Osteocyte (in vitro differentiated cells): ENCODE results near the gene LRRD1. TPM values are rescaled to one million over a fixed set of nuclear protein-coding genes. Genes with fewer than 3 reads are reported as not detected.
"Not testable (repeated sequence)": the region's sequence is repeated elsewhere in the genome, so short reads cannot be mapped to it uniquely, and the experiment has no call there.

ENCODE experiments used
- DNase-seq: peaks from one replicate; pipeline ENCODE4 v3.0.0; 2021; ENCODE audit warnings: mixed read lengths; ENCODE audit not compliant: unreplicated experiment; ENCODE audit errors: extremely low spot score
- H3K27ac Mint-ChIP-seq: one replicate; pipeline ENCODE4 v1.8.0; 2021; ENCODE audit warnings: mild to moderate bottlenecking, mixed read lengths; ENCODE audit not compliant: unreplicated experiment
- H3K27me3 Mint-ChIP-seq: one replicate; pipeline ENCODE4 v1.8.0; 2021; ENCODE audit warnings: mixed read lengths; ENCODE audit not compliant: unreplicated experiment
- H3K36me3 Mint-ChIP-seq: one replicate; pipeline ENCODE4 v1.8.0; 2021; ENCODE audit warnings: mixed read lengths; ENCODE audit not compliant: unreplicated experiment
- H3K4me1 Mint-ChIP-seq: one replicate; pipeline ENCODE4 v1.8.0; 2021; ENCODE audit warnings: mixed read lengths; ENCODE audit not compliant: unreplicated experiment
- H3K4me3 Mint-ChIP-seq: one replicate; pipeline ENCODE4 v1.8.0; 2021; ENCODE audit warnings: mild to moderate bottlenecking, moderate library complexity, mixed read lengths; ENCODE audit not compliant: unreplicated experiment
- H3K9me3 Mint-ChIP-seq: one replicate; pipeline ENCODE4 v1.8.0; 2021; ENCODE audit warnings: mixed read lengths; ENCODE audit not compliant: unreplicated experiment
- CTCF ChIP-seq: fragments of 200-600 bp; sonication (generic); IDR thresholded peaks from 2 replicates; pipeline ENCODE4 v1.5.0; 2021; ENCODE audit warnings: antibody characterized with exemption, mild to moderate bottlenecking, moderate library complexity
- total RNA-seq: library from RNA; stranded (reverse); gene quantifications from 2 replicates; pipeline ENCODE4 v1.2.1, GENCODE V29; 2021

Gene LRRD1
- total RNA-seq, 1 donor from 2014 or later = not detected

GRCh38 chr7:92177362-92177761, 1.6 kb downstream of the LRRD1 start:
- H3K36me3 Mint-ChIP-seq = no peaks in the 10 kb centered on the region
- DNase-seq = no peak
- no peak overlapping the region for H3K4me3 Mint-ChIP-seq
- peaks cover 12% of the 10 kb centered on the region for H3K4me1 Mint-ChIP-seq
- no peak overlapping the region for H3K27ac Mint-ChIP-seq
- peaks cover 15% of the 10 kb centered on the region for H3K27me3 Mint-ChIP-seq
- TF ChIP-seq CTCF = no peak
- peaks cover 4% of the 10 kb centered on the region for H3K9me3 Mint-ChIP-seq

- H3K27ac Mint-ChIP-seq, H3K9me3 Mint-ChIP-seq, DNase-seq, H3K36me3 Mint-ChIP-seq, H3K4me3 Mint-ChIP-seq, H3K4me1 Mint-ChIP-seq: not testable (repeated sequence)
- peaks cover 31% of the 10 kb centered on the region for H3K27me3 Mint-ChIP-seq
Observed at GRCh38 chr7:92169529-92169928, 9.4 kb downstream of the LRRD1 start.

GRCh38 chr7:92161271-92161670, 17.7 kb downstream of the LRRD1 start:
- TF ChIP-seq CTCF = no peak
- DNase-seq = no peak
- Mint-ChIP-seq H3K27ac (no peak overlapping the region), H3K4me1 (no peaks in the 10 kb centered on the region), H3K4me3 (no peak overlapping the region), H3K36me3 (no peaks in the 10 kb centered on the region), H3K9me3 (no peaks in the 10 kb centered on the region), H3K27me3 (peaks cover 30% of the 10 kb centered on the region)

GRCh38 chr7:92158660-92159575, 20.0 kb downstream of the LRRD1 start:
- Mint-ChIP-seq H3K36me3 (no peaks in the 10 kb centered on the region), H3K9me3 (no peaks in the 10 kb centered on the region), H3K27ac (no peak overlapping the region), H3K27me3 (peaks cover 32% of the 10 kb centered on the region), H3K4me3 (no peak overlapping the region), H3K4me1 (no peaks in the 10 kb centered on the region)
- no peak for TF ChIP-seq CTCF
- DNase-seq = no peak

- no peak for DNase-seq
- Mint-ChIP-seq H3K27ac (no peak overlapping the region), H3K27me3 (peaks cover 22% of the 10 kb centered on the region), H3K9me3 (no peaks in the 10 kb centered on the region), H3K36me3 (no peaks in the 10 kb centered on the region), H3K4me3 (no peak overlapping the region), H3K4me1 (no peaks in the 10 kb centered on the region)
- no peak for TF ChIP-seq CTCF
Observed at GRCh38 chr7:92156990-92157389, 22.0 kb downstream of the LRRD1 start.
